DOHH2 (cell line): Measurements from ENCODE around the gene SLC35F4.

ENCODE experiments used
- CTCF ChIP-seq: fragments of 200-600 bp; sonication (generic); IDR thresholded peaks from one replicate; pipeline ENCODE4 v1.5.1; 2014; ENCODE audit warnings: antibody characterized with exemption, mild to moderate bottlenecking, low read depth, low read length; ENCODE audit not compliant: poor library complexity, severe bottlenecking
- EZH2phosphoT487 ChIP-seq: fragments of 200-600 bp; sonication (generic); IDR thresholded peaks from 2 replicates; pipeline ENCODE4 v1.6.1; 2017; ENCODE audit warnings: borderline replicate concordance, mild to moderate bottlenecking, antibody characterized with exemption, low read length, moderate library complexity, mixed read lengths

- TF ChIP-seq CTCF = no peak
- TF ChIP-seq EZH2phosphoT487 = no peak
Measured at GRCh38 chr14:57725399-57726077, 140.4 kb downstream of the SLC35F4 start.
